HCT116 (cell line): ENCODE measurements around the gene MYCBP2. TPM values are rescaled to one million over a fixed set of nuclear protein-coding genes. Genes with fewer than 3 reads are reported as not detected.

ENCODE experiments used
- ATAC-seq: fragments of 200-7000 bp; cut with Tn5 transposase; 2 replicates; pipeline ENCODE4 v1.9.1; 2020; ENCODE audit warnings: mild to moderate bottlenecking, moderate library complexity
- BruUV-seq: library from RNA; stranded (reverse); fragments of 400-500 nt; replicated peaks from 2 replicates; lab custom pipeline; 2021; lab: Mats Ljungman, UMichigan
- CTCF ChIA-PET: fragments of 300-600 bp; sonication (Branson Sonifier 250); formaldehyde crosslinking; loops from one replicate; lab custom pipeline; 2021; ENCODE audit warnings: antibody characterized with exemption; lab: Charles Lee
- POLR2A ChIA-PET: fragments of 300-600, 350-600 bp; sonication (Branson Sonifier 250); formaldehyde crosslinking; loops from one replicate; lab custom pipeline; 2021; ENCODE audit warnings: antibody characterized with exemption; lab: Charles Lee
- RAD21 ChIA-PET, 2 experiments: fragments of 300-600 bp; sonication (Branson Sonifier 250); formaldehyde crosslinking; loops; one replicate each; lab custom pipeline; 2023; ENCODE audit warnings: low total read pairs in 2 of 2; ENCODE audit not compliant: uncharacterized antibody in 2 of 2, unreplicated experiment in 2 of 2, low non-redundant PET in 1 of 2; lab: Charles Lee
- DNase-seq: peaks from one replicate; pipeline ENCODE4 v3.0.0-alpha.2; 2010; ENCODE audit warnings: low read depth, low spot score
- H2AFZ ChIP-seq: fragments of 200-600 bp; shearing (Covaris generic), sonication (generic); 2 replicates; pipeline ENCODE4 v1.6.1; 2017; ENCODE audit warnings: low read depth, mixed run types, mixed read lengths, antibody characterized with exemption, low read length; ENCODE audit not compliant: poor library complexity, severe bottlenecking
- H3K27ac ChIP-seq: 2 replicates; pipeline ENCODE4 v1.5.1; 2012; ENCODE audit warnings: low read depth, low read length
- H3K27me3 ChIP-seq: fragments of 200-600 bp; sonication (generic); 2 replicates; pipeline ENCODE4 v1.6.1; 2016; ENCODE audit warnings: mixed run types, low read length, mixed read lengths; ENCODE audit not compliant: insufficient read depth
- H3K36me3 ChIP-seq, 2 experiments: fragments of 200-500 bp in 1 of 2; fragments of 200-600 bp in 1 of 2; sonication (Bioruptor generic) in 1 of 2; sonication (generic) in 1 of 2; 2 replicates each; pipeline versions ENCODE4 v1.5.1 to v1.6.1; 2014 to 2016; ENCODE audit warnings: low read length in 2 of 2, inconsistent platforms in 1 of 2, mixed read lengths in 1 of 2, mixed run types in 1 of 2; ENCODE audit not compliant: insufficient read depth in 2 of 2, control insufficient read depth in 1 of 2
- H3K4me1 ChIP-seq, 2 experiments: fragments of 200-600 bp in 1 of 2; sonication (generic) in 1 of 2; 2 replicates each; pipeline versions ENCODE4 v1.5.1 to v1.6.1; 2012 to 2017; ENCODE audit warnings: low read length in 2 of 2, inconsistent platforms in 1 of 2, mild to moderate bottlenecking in 1 of 2, mixed read lengths in 1 of 2, mixed run types in 1 of 2, moderate library complexity in 1 of 2; ENCODE audit not compliant: insufficient read depth in 2 of 2, control insufficient read depth in 1 of 2
- H3K4me2 ChIP-seq: fragments of 200-600 bp; sonication (generic); 2 replicates; pipeline ENCODE4 v1.6.1; 2017; ENCODE audit warnings: mixed run types, low read length, mixed read lengths
- H3K4me3 ChIP-seq, 2 experiments: fragments of 200-600 bp in 1 of 2; sonication (generic) in 1 of 2; replicated peaks in 1 of 2; 2 replicates each; pipeline ENCODE4 v1.5.1; 2011 to 2016; ENCODE audit warnings: low read length in 2 of 2, control low read depth in 1 of 2, low read depth in 1 of 2, mild to moderate bottlenecking in 1 of 2, mixed read lengths in 1 of 2, mixed run types in 1 of 2
- H3K79me2 ChIP-seq: fragments of 200-600 bp; sonication (generic); 2 replicates; pipeline ENCODE4 v1.6.1; 2017; ENCODE audit warnings: mild to moderate bottlenecking, mixed run types, low read length, moderate library complexity, mixed read lengths; ENCODE audit not compliant: insufficient read depth
- H3K9ac ChIP-seq: fragments of 200-600 bp; sonication (generic); 2 replicates; pipeline ENCODE4 v1.6.1; 2016; ENCODE audit warnings: low read length, mixed read lengths
- H3K9me2 ChIP-seq: fragments of 200-600 bp; sonication (generic), shearing (Covaris generic); 2 replicates; pipeline ENCODE4 v1.6.1; 2017; ENCODE audit warnings: mixed run types, mild to moderate bottlenecking, moderate library complexity; ENCODE audit not compliant: insufficient read depth
- H3K9me3 ChIP-seq, 2 experiments: fragments of 200-500 bp in 1 of 2; fragments of 200-600 bp in 1 of 2; sonication (Bioruptor generic) in 1 of 2; sonication (generic) in 1 of 2; 2 replicates each; pipeline ENCODE4 v1.6.1; 2014 to 2017; ENCODE audit warnings: low read length in 2 of 2, mixed read lengths in 2 of 2, inconsistent platforms in 1 of 2, low read depth in 1 of 2, mild to moderate bottlenecking in 1 of 2, mixed run types in 1 of 2, moderate library complexity in 1 of 2; ENCODE audit not compliant: control insufficient read depth in 1 of 2, insufficient read depth in 1 of 2
- H4K20me1 ChIP-seq: fragments of 200-600 bp; sonication (generic), shearing (Covaris generic); 2 replicates; pipeline ENCODE4 v1.6.1; 2017; ENCODE audit warnings: mixed run types, mild to moderate bottlenecking, moderate library complexity; ENCODE audit not compliant: insufficient read depth
- EGR1 ChIP-seq: IDR thresholded peaks from 2 replicates; pipeline ENCODE4 v1.6.1; 2012; ENCODE audit warnings: low read depth
- ELF1 ChIP-seq: IDR thresholded peaks from 2 replicates; pipeline ENCODE4 v1.6.1; 2012; ENCODE audit warnings: low read depth, borderline replicate concordance
- EZH2phosphoT487 ChIP-seq: fragments of 200-600 bp; IDR thresholded peaks from 2 replicates; pipeline ENCODE4 v1.6.1; 2018; ENCODE audit warnings: antibody characterized with exemption, borderline replicate concordance
- JUND ChIP-seq: IDR thresholded peaks from 2 replicates; pipeline ENCODE4 v1.6.1; 2012
- MAX ChIP-seq: IDR thresholded peaks from 2 replicates; pipeline ENCODE4 v1.6.1; 2012
- POLR2AphosphoS5 ChIP-seq: IDR thresholded peaks from 2 replicates; pipeline ENCODE4 v1.6.1; 2011; ENCODE audit warnings: mild to moderate bottlenecking, low read depth, low read length, moderate library complexity
- SRF ChIP-seq: IDR thresholded peaks from 2 replicates; pipeline ENCODE4 v1.6.1; 2012; ENCODE audit warnings: low read depth
- YY1 ChIP-seq: IDR thresholded peaks from 2 replicates; pipeline ENCODE4 v1.6.1; 2011; ENCODE audit warnings: low read length, low read depth, moderate library complexity, mild to moderate bottlenecking; ENCODE audit not compliant: insufficient replicate concordance; ENCODE audit errors: extremely low read depth
- ZBTB33 ChIP-seq: IDR thresholded peaks from 2 replicates; pipeline ENCODE4 v1.6.1; 2011; ENCODE audit warnings: mild to moderate bottlenecking, low read length, moderate library complexity; ENCODE audit not compliant: insufficient replicate concordance; ENCODE audit errors: extremely low read depth
- intact Hi-C: fragments of 100-400 bp; cut with micrococcal nuclease; formaldehyde crosslinking; loops from 2 replicates; pipeline ENCODE4 v1.10.0; 2022
- total RNA-seq: library from RNA; stranded (reverse); gene quantifications from one replicate; pipeline ENCODE4 v1.2.1, GENCODE V29; 2021; ENCODE audit not compliant: unreplicated experiment
- TF ChIP-seq, protein P1 (sequence below): IDR thresholded peaks from 2 replicates; pipeline ENCODE4 v1.6.1; 2012; ENCODE audit warnings: low read depth
- TF ChIP-seq, protein P2 (sequence below), 3 experiments: fragments of 200-600 bp in 1 of 3; sonication (generic) in 1 of 3; IDR thresholded peaks in 2 of 3; conservative IDR thresholded peaks in 1 of 3; 2 replicates each; pipeline ENCODE4 v1.5.1; 2012 to 2017; ENCODE audit warnings: low read depth in 2 of 3, low read length in 2 of 3, antibody characterized with exemption in 1 of 3, borderline replicate concordance in 1 of 3, control low read depth in 1 of 3, mild to moderate bottlenecking in 1 of 3, mixed read lengths in 1 of 3, mixed run types in 1 of 3, moderate library complexity in 1 of 3; ENCODE audit not compliant: insufficient read depth in 1 of 3

The MYCBP2 gene
- total RNA-seq, 1 experiment from 2014 or later: 48.5 TPM

DNA sequence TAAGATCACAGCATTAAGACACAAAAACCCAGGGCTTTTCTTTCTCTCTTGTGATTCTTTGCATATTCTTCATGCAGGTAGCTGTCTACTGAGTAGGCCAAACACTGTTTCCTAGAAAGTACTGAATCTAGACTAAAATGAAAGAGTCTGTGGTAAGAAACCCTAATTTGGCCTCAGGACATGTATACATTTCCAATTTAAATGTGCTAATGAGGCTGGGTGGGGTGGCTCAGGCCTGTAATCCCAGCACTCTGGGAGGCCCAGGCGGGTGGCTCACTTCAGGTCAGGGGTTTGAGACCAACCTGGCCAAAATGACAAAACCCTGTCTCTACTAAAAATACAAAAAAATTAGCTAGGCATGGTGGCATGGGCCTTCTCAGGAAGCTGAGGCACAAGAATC, 57.8 kb downstream of the MYCBP2 start:
- Histone ChIP-seq H3K9ac (no peak overlapping the region), H3K4me1 (no peaks in the 10 kb centered on the region), H3K9me3 (no peaks in the 10 kb centered on the region), H2AFZ (no peak overlapping the region), H4K20me1 (no peaks in the 10 kb centered on the region), H3K9me2 (no peaks in the 10 kb centered on the region), H3K4me2 (no peak overlapping the region), H3K27ac (no peak overlapping the region), H3K4me3 (no peak overlapping the region), H3K27me3 (no peaks in the 10 kb centered on the region), H3K36me3 (peaks cover 6 to 11% of the 10 kb centered on the region in 2 experiments; a peak in 1 of 4 replicates), H3K79me2 (no peaks in the 10 kb centered on the region)
- RAD21 ChIA-PET: no interaction called here
- BruUV-seq: no TSS peak
- DNase-seq (no peak), ATAC-seq (no peak)
- intact Hi-C loops: no loop called here
- CTCF ChIA-PET: no interaction called here
- POLR2A ChIA-PET: no interaction called here
- TF ChIP-seq MAX (no peak), ZBTB33 (no peak), EZH2phosphoT487 (no peak), ELF1 (no peak), EGR1 (no peak), POLR2AphosphoS5 (no peak), JUND (no peak), SRF (no peak), YY1 (no peak)
- TF ChIP-seq, protein P1, sequence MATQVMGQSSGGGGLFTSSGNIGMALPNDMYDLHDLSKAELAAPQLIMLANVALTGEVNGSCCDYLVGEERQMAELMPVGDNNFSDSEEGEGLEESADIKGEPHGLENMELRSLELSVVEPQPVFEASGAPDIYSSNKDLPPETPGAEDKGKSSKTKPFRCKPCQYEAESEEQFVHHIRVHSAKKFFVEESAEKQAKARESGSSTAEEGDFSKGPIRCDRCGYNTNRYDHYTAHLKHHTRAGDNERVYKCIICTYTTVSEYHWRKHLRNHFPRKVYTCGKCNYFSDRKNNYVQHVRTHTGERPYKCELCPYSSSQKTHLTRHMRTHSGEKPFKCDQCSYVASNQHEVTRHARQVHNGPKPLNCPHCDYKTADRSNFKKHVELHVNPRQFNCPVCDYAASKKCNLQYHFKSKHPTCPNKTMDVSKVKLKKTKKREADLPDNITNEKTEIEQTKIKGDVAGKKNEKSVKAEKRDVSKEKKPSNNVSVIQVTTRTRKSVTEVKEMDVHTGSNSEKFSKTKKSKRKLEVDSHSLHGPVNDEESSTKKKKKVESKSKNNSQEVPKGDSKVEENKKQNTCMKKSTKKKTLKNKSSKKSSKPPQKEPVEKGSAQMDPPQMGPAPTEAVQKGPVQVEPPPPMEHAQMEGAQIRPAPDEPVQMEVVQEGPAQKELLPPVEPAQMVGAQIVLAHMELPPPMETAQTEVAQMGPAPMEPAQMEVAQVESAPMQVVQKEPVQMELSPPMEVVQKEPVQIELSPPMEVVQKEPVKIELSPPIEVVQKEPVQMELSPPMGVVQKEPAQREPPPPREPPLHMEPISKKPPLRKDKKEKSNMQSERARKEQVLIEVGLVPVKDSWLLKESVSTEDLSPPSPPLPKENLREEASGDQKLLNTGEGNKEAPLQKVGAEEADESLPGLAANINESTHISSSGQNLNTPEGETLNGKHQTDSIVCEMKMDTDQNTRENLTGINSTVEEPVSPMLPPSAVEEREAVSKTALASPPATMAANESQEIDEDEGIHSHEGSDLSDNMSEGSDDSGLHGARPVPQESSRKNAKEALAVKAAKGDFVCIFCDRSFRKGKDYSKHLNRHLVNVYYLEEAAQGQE: no peak
- TF ChIP-seq, protein P2, sequence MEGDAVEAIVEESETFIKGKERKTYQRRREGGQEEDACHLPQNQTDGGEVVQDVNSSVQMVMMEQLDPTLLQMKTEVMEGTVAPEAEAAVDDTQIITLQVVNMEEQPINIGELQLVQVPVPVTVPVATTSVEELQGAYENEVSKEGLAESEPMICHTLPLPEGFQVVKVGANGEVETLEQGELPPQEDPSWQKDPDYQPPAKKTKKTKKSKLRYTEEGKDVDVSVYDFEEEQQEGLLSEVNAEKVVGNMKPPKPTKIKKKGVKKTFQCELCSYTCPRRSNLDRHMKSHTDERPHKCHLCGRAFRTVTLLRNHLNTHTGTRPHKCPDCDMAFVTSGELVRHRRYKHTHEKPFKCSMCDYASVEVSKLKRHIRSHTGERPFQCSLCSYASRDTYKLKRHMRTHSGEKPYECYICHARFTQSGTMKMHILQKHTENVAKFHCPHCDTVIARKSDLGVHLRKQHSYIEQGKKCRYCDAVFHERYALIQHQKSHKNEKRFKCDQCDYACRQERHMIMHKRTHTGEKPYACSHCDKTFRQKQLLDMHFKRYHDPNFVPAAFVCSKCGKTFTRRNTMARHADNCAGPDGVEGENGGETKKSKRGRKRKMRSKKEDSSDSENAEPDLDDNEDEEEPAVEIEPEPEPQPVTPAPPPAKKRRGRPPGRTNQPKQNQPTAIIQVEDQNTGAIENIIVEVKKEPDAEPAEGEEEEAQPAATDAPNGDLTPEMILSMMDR (IDR thresholded peaks at IDR 0.05 in 2 of 3, conservative IDR thresholded peaks at IDR 0.05 in 1 of 3; ENCODE audit: borderline replicate concordance in 1 of 3, insufficient read depth in 1 of 3, low read depth in 2 of 3, low read length in 2 of 3): no peak
